ENCODE results near the gene SERINC5.

SERINC5 gene

DNA sequence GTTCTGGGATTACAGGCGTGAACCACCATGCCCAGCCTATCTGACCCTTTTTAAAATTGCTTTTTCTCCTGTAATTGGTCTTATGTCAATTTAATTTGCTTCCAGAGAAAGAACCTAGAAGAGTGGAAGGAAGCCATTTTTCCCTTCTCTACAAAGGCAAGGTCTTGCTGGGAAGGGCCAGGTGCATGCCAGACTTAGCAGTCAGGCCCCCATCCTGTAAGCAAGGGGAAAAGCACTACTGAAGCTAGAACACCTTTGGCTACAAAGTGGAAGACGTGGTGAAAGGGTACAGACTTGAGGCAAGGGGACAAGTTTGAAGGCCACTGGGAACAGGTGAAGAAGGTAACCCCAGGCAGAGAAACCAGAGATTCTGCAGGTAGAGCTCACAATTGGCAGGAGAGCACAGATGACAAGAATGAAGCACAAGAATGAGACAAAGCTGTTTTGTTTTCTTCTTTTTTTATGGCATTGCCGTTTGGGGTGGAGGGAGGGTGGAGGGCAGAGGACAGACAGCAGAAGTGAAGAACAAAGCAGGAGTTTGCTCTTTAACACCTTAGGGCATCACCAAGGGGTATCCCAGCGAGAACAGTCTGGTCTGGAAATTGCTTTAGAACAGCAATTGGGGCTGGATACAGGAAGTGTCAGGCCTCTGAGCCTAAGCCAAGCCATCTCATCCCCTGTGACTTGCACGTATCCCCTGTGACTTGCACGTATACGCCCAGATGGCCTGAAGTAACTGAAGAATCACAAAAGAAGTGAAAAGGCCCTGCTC is 72.9 kb downstream of the SERINC5 start:
- in situ Hi-C loops (cut with MboI; ENCODE audit: low sequenced_read_pairs, unreplicated experiment), result no loop called here
- TF ChIP-seq, protein P1, sequence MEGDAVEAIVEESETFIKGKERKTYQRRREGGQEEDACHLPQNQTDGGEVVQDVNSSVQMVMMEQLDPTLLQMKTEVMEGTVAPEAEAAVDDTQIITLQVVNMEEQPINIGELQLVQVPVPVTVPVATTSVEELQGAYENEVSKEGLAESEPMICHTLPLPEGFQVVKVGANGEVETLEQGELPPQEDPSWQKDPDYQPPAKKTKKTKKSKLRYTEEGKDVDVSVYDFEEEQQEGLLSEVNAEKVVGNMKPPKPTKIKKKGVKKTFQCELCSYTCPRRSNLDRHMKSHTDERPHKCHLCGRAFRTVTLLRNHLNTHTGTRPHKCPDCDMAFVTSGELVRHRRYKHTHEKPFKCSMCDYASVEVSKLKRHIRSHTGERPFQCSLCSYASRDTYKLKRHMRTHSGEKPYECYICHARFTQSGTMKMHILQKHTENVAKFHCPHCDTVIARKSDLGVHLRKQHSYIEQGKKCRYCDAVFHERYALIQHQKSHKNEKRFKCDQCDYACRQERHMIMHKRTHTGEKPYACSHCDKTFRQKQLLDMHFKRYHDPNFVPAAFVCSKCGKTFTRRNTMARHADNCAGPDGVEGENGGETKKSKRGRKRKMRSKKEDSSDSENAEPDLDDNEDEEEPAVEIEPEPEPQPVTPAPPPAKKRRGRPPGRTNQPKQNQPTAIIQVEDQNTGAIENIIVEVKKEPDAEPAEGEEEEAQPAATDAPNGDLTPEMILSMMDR (IDR thresholded peaks at IDR 0.05; ENCODE audit: borderline replicate concordance, control extremely low read depth, extremely low read depth, insufficient read depth, missing control alignments), result no peak
- no peak for DNase-seq (ENCODE audit: low spot score)

DNA sequence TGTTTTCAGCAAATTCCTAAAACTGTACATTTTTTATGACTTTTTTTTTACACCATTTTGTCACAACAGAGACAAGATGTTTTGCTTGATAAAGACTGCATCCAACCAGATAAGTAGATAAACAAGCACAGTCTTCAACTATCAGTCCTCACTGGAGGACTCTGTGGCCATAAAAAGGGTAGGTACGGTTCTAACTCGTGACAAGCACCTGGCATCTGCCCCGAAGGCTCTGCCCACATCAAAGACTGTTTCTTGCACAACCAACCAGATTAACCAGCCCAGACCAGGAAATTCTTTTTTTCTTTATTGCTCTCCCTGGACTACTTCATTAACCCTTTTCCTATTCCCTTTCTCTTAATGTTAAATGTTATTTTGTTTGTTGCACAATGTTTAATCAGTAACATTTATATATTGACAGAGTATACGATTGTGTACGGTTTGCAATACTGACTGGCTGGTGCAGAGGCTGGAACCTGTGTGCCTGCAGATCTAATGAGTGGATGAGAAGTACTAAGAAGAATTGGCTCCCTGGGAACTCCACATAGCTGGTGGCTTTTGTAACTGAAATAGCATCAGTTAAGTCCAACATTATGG is 74.1 kb downstream of the SERINC5 start:
- in situ Hi-C loops (cut with MboI; ENCODE audit: low sequenced_read_pairs, unreplicated experiment), result no loop called here
- TF ChIP-seq, protein P1 (IDR thresholded peaks at IDR 0.05; ENCODE audit: borderline replicate concordance, control extremely low read depth, extremely low read depth, insufficient read depth, missing control alignments), result no peak
- DNase-seq (ENCODE audit: low spot score), result no peak

DNA sequence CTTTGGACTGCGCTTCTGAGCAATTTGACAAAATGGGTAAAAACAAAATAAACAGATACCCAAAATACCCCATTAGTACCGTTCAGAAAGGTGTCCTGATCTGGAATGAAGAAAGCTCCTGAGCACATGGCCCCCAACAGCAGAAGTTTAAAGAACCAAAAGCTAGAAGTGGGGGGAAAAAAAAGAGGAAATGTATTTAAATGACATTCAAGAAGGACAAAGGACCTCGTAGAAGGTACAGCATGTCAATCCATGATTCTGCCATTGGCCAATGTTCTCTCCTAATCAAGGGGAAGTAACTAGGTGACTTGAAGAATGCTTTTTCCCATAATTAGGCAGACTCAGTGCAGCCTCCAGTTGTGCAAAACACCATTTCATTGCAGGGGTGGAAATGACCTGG is 78.6 kb downstream of the SERINC5 start:
- DNase-seq (ENCODE audit: low spot score), result no peak
- in situ Hi-C loops (cut with MboI; ENCODE audit: low sequenced_read_pairs, unreplicated experiment), result no loop called here
- TF ChIP-seq, protein P1 (IDR thresholded peaks at IDR 0.05; ENCODE audit: borderline replicate concordance, control extremely low read depth, extremely low read depth, insufficient read depth, missing control alignments), result no peak

DNA sequence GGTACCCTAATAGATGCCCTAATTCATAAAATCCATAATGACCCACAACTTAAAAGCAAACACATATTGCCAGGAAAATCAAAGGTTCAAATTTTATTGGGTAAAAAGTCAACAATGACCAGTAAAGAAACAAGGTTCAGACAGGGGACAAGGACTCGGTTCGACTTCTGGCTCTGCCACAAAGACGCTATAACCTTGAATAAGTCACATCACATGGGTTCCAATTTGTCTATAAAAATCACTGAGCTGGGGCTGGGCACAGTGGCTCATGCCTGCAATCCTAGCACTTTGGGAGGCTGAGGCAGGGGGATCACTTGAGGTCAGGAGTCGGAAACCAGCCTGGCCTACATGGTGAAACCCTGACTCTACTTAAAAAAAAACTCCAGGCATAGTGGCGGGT is 80.5 kb downstream of the SERINC5 start:
- TF ChIP-seq, protein P1 (IDR thresholded peaks at IDR 0.05; ENCODE audit: borderline replicate concordance, control extremely low read depth, extremely low read depth, insufficient read depth, missing control alignments), result no peak
- in situ Hi-C loops (cut with MboI; ENCODE audit: low sequenced_read_pairs, unreplicated experiment), result no loop called here
- no peak for DNase-seq (ENCODE audit: low spot score)

DNA sequence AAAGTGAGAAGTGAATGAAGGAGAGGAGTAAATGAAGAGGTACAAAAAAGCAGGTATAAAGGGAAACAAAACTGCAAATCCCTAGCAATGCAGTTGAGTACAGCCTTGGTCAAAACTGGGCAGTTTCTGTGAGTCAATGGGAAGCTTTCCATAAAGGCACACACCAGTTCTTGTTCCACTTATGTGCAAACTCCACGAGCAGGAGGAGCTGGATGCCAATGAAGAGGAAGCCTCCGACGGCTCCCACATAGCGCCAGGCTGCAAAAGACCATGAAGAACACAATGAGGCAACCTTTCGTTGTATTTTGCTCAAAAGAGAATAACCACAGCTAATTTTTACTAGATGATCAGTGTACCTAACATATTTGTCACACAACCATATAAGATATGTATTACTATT is 81.1 kb downstream of the SERINC5 start:
- in situ Hi-C loops (cut with MboI; ENCODE audit: low sequenced_read_pairs, unreplicated experiment), result no loop called here
- TF ChIP-seq, protein P1 (IDR thresholded peaks at IDR 0.05; ENCODE audit: borderline replicate concordance, control extremely low read depth, extremely low read depth, insufficient read depth, missing control alignments), result no peak
- DNase-seq (ENCODE audit: low spot score), result no peak

DNA sequence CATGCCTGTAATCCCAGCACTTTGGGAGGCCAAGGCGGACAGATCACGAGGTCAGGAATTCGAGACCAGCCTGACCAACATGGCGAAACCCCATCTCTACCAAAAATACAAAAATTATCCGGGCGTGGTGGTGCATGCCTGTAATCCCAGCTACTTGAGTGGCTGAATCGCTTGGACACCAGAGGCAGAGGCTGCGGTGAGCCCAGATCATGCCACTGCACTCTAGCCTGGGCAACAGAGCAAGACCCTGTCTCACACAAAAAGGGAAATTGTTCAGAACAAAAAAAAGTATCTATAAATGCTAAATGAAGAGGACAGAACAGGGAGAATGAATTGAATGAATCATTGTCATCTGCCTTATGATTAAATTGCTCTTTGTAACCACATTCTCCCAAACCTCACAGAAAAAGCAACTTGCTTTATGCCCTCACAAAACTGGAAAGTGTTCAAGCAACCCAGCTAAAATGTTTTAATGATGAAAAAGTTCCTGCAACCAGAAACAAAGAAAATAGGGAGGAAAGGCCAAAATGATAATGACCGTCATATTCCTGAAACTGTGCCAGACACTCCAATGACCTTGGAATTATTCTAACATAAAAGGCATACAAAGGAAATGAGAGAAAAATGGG is 83.7 kb downstream of the SERINC5 start:
- TF ChIP-seq, protein P1 (IDR thresholded peaks at IDR 0.05; ENCODE audit: borderline replicate concordance, control extremely low read depth, extremely low read depth, insufficient read depth, missing control alignments), result no peak
- no peak for DNase-seq (ENCODE audit: low spot score)
- in situ Hi-C loops (cut with MboI; ENCODE audit: low sequenced_read_pairs, unreplicated experiment), result no loop called here

Data from GM13976 (cell line).